22Rv1 (cell line): ENCODE measurements around the gene WDR62.

Experiments used
- ZFX ChIP-seq: fragments of 450-650 bp; IDR thresholded peaks from 2 replicates; pipeline ENCODE4 v1.6.1; 2017; ENCODE audit warnings: antibody characterized with exemption, borderline replicate concordance
- TF ChIP-seq, protein P1 (sequence below): fragments of 450-650 bp; IDR thresholded peaks from 2 replicates; pipeline ENCODE4 v1.5.1; 2017; ENCODE audit warnings: mild to moderate bottlenecking

DNA sequence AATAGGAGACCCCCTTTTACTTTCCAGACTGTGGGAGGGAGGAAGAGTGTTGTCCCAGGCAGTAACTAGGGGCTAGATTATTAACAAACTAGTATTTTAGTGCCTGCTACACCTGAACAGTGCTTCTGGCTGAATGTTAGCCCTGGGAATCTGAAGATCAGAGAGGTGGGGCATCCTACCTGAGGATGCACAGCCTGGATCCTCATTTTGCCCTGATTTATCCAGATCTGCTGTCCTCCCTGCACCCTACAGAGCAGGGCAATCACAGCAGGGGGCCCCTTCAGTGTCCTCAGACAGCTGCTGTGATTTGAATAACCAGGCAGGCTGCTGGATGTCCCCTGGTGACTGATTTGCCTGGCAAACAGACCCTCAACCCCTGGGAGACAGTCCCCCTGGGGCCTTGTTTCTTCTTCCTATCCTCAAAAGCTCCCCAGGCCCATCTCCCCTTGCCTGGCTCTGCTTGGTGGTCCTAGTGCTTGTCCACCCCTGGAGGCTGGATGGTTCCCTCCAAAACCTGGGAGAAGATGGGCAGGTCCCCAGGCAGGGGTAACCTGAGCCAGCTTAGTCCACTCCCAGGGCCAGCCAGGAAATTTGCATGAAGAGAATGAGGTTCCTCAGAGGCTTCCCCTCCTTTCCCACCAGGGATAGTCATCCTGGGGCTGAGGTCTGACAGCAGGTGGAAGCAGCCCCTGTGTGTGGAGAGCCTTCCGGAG lies 55.9 kb downstream of the WDR62 start, which contains the start of gene OVOL3:
- TF ChIP-seq, protein P1, sequence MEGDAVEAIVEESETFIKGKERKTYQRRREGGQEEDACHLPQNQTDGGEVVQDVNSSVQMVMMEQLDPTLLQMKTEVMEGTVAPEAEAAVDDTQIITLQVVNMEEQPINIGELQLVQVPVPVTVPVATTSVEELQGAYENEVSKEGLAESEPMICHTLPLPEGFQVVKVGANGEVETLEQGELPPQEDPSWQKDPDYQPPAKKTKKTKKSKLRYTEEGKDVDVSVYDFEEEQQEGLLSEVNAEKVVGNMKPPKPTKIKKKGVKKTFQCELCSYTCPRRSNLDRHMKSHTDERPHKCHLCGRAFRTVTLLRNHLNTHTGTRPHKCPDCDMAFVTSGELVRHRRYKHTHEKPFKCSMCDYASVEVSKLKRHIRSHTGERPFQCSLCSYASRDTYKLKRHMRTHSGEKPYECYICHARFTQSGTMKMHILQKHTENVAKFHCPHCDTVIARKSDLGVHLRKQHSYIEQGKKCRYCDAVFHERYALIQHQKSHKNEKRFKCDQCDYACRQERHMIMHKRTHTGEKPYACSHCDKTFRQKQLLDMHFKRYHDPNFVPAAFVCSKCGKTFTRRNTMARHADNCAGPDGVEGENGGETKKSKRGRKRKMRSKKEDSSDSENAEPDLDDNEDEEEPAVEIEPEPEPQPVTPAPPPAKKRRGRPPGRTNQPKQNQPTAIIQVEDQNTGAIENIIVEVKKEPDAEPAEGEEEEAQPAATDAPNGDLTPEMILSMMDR, result no peak
- no peak for TF ChIP-seq ZFX
